ENCODE data around the gene PDE11A. TPM values are rescaled to one million over a fixed set of nuclear protein-coding genes. Genes with fewer than 3 reads are reported as not detected.

PDE11A gene
- total and polyA plus RNA-seq, 2 experiments from 2014 or later, result 0.08 to 0.73 TPM

- no peak for TF ChIP-seq ZNF462 (CRISPR knock-in tag; IDR thresholded peaks at IDR 0.05)
- TF ChIP-seq POLR2AphosphoS5 (IDR thresholded peaks at IDR 0.05; ENCODE audit: low read depth), result no peak
- no peak for TF ChIP-seq EZH2 (IDR thresholded peaks at IDR 0.05; ENCODE audit: low read depth, unreplicated experiment)
- TF ChIP-seq REST (IDR thresholded peaks at IDR 0.05; ENCODE audit: unreplicated experiment), result no peak
- TF ChIP-seq ETS1 (IDR thresholded peaks at IDR 0.05), result no peak
Measured at GRCh38 chr2:178012639-178013038, 59.9 kb downstream of the PDE11A start (continued).
